HepG2 (cell line): Measurements from ENCODE around the gene MEGF10. TPM values are rescaled to one million over a fixed set of nuclear protein-coding genes. Genes with fewer than 3 reads are reported as not detected.

Experiments used
- ATAC-seq: fragments of 200-7000 bp; cut with Tn5 transposase; 3 replicates; pipeline ENCODE4 v1.9.1; 2020; ENCODE audit warnings: mild to moderate bottlenecking, moderate library complexity
- BruUV-seq: library from RNA; stranded (reverse); fragments of 400-500 nt; replicated peaks from 2 replicates; lab custom pipeline; 2021; lab: Mats Ljungman, UMichigan
- CTCF ChIA-PET: fragments of 300-600 bp; formaldehyde crosslinking; extraction: SDS; loops from one replicate; lab custom pipeline; 2021; ENCODE audit warnings: low total read pairs, inconsistent platforms, low intra/inter-chr PET ratio; lab: Yijun Ruan, JAX
- POLR2A ChIA-PET: fragments of 350-600 bp; sonication (Branson Sonifier 250); formaldehyde crosslinking; loops from one replicate; lab custom pipeline; 2020; ENCODE audit warnings: antibody characterized with exemption, inconsistent platforms; lab: Yijun Ruan, JAX
- DNase-seq: peaks from one replicate; pipeline ENCODE4 v3.0.0-alpha.2; 2015; ENCODE audit warnings: low spot score
- FAIRE-seq: peaks from 3 replicates; lab custom pipeline; 2011; peaks lifted over from hg19 to GRCh38; lab: Jason Lieb, UNC
- H2AFZ ChIP-seq: one replicate; pipeline ENCODE4 v1.6.1; 2011; ENCODE audit warnings: low read length, inconsistent platforms
- H3K27ac ChIP-seq: fragments of 300-600 bp; 3 replicates; pipeline ENCODE4 v1.8.0; 2011; ENCODE audit warnings: mixed run types, mild to moderate bottlenecking, mixed read lengths, low read length, inconsistent platforms; ENCODE audit not compliant: insufficient read depth; ENCODE audit errors: extremely low read length
- H3K27me3 ChIP-seq, 2 experiments: fragments of 200-600 bp in 1 of 2; 2 replicates in 1 of 2; 3 replicates in 1 of 2; pipeline versions ENCODE4 v1.6.0 to v1.8.0; 2011; ENCODE audit warnings: low read length in 2 of 2, mild to moderate bottlenecking in 2 of 2, moderate library complexity in 2 of 2, inconsistent platforms in 1 of 2; ENCODE audit not compliant: insufficient read depth in 2 of 2, control insufficient read depth in 1 of 2
- H3K36me3 ChIP-seq, 2 experiments: fragments of 200-600 bp in 1 of 2; replicated peaks in 1 of 2; 2 replicates in 1 of 2; 3 replicates in 1 of 2; pipeline versions ENCODE4 v1.5.1 to v1.8.0; 2011; ENCODE audit warnings: low read length in 2 of 2, inconsistent platforms in 1 of 2; ENCODE audit not compliant: insufficient read depth in 2 of 2, control insufficient read depth in 1 of 2
- H3K4me1 ChIP-seq: 2 replicates; pipeline ENCODE4 v1.5.1; 2012; ENCODE audit warnings: low read length, inconsistent platforms; ENCODE audit not compliant: insufficient read depth
- H3K4me2 ChIP-seq: 2 replicates; pipeline ENCODE4 v1.6.0; 2011; ENCODE audit warnings: low read depth, low read length, inconsistent platforms
- H3K4me3 ChIP-seq, 3 experiments: fragments of 200-600 bp in 1 of 3; sonication (generic), shearing (Covaris generic) in 1 of 3; replicated peaks in 1 of 3; 2 replicates each; pipeline ENCODE4 v1.5.1; 2011 to 2016; ENCODE audit warnings: low read length in 3 of 3, inconsistent platforms in 2 of 3, low read depth in 2 of 3, mild to moderate bottlenecking in 2 of 3, control low read depth in 1 of 3, mixed read lengths in 1 of 3; ENCODE audit not compliant: insufficient read depth in 1 of 3
- H3K79me2 ChIP-seq: one replicate; pipeline ENCODE4 v1.6.1; 2011; ENCODE audit warnings: low read length, inconsistent platforms; ENCODE audit not compliant: insufficient read depth
- H3K9ac ChIP-seq: 2 replicates; pipeline ENCODE4 v1.6.0; 2011; ENCODE audit warnings: mild to moderate bottlenecking, low read depth, low read length, inconsistent platforms; ENCODE audit not compliant: insufficient read depth
- H3K9me3 ChIP-seq: 2 replicates; pipeline ENCODE4 v1.5.1; 2012; ENCODE audit warnings: mild to moderate bottlenecking, low read length
- H4K20me1 ChIP-seq: 2 replicates; pipeline ENCODE4 v1.6.0; 2011; ENCODE audit warnings: inconsistent platforms, mild to moderate bottlenecking, low read length, moderate library complexity; ENCODE audit not compliant: insufficient read depth
- CEBPB ChIP-seq: IDR thresholded peaks from 2 replicates; pipeline ENCODE4 v1.6.1; 2011; ENCODE audit warnings: low read depth, low read length, improper control_type of control experiment, borderline replicate concordance
- CEBPG ChIP-seq: IDR thresholded peaks from 2 replicates; pipeline ENCODE4 v1.6.1; 2016
- DRAP1 ChIP-seq: IDR thresholded peaks from 2 replicates; pipeline ENCODE4 v1.6.1; 2016; ENCODE audit warnings: missing genetic modification reagents, missing compliant biosample characterization
- EEA1 ChIP-seq: sonication (generic); formaldehyde crosslinking; IDR thresholded peaks from 2 replicates; pipeline ENCODE4 v1.5.1; 2020; ENCODE audit warnings: mild to moderate bottlenecking, missing genetic modification reagents, borderline replicate concordance
- FOXO4 ChIP-seq: sonication (generic); formaldehyde crosslinking; conservative IDR thresholded peaks from 2 replicates; pipeline ENCODE4 v1.8.1; 2023; ENCODE audit warnings: missing genetic modification reagents
- PITX1 ChIP-seq: sonication (generic); formaldehyde crosslinking; IDR thresholded peaks from 2 replicates; pipeline ENCODE4 v1.5.1; 2020; ENCODE audit warnings: mild to moderate bottlenecking, missing genetic modification reagents
- TCF12 ChIP-seq, 2 experiments: fragments of 450-650 bp in 1 of 2; sonication (generic) in 1 of 2; formaldehyde crosslinking in 1 of 2; IDR thresholded peaks; 2 replicates each; pipeline versions ENCODE4 v1.6.1 to v1.8.0; 2017 to 2022; ENCODE audit warnings: antibody characterized with exemption in 1 of 2, mild to moderate bottlenecking in 1 of 2, missing genetic modification reagents in 1 of 2, moderate library complexity in 1 of 2
- ZNF747 ChIP-seq: sonication (generic); formaldehyde crosslinking; IDR thresholded peaks from 2 replicates; pipeline ENCODE4 v1.8.1; 2023; ENCODE audit warnings: missing genetic modification reagents, mild to moderate bottlenecking, borderline replicate concordance
- WGBS: methylation state at CpG from one replicate; pipeline ENCODE4 v1.1.6; 2017; ENCODE audit warnings: low lambda C conversion rate; 5-methylcytosine and 5-hydroxymethylcytosine counted together
- in situ Hi-C: cut with HindIII; loops from 2 replicates; pipeline ENCODE4 v1.10.0; 2017; ENCODE audit warnings: low pct_unique_long_range_greater_than_20kb; ENCODE audit not compliant: extremely low pct_ligation_motif_present
- intact Hi-C: fragments of 100-400 bp; cut with micrococcal nuclease; formaldehyde crosslinking; loops from one replicate; pipeline ENCODE4 v1.10.0; 2022; ENCODE audit not compliant: unreplicated experiment
- polyA plus RNA-seq, 8 experiments: library from polyadenylated mRNA; depleted of rRNA in 3 of 8; stranded (reverse) in 7 of 8; unstranded in 1 of 8; fragments of >200 nt; fragmentation: Illumina TruSeq in 4 of 8; extraction: Trizol in 4 of 8; gene quantifications; 2 replicates each; pipeline versions ENCODE4 v1.2.1 to v1.2.3, GENCODE V29; 2011 to 2016; ENCODE audit warnings: low read depth in 4 of 8, missing spikeins in 1 of 8, mixed read lengths in 1 of 8; ENCODE audit not compliant: insufficient read depth in 1 of 8
- total RNA-seq, 5 experiments: library from RNA; depleted of rRNA; stranded (reverse); fragments of >200 nt; fragmentation: Illumina TruSeq; extraction: Trizol; gene quantifications; 2 replicates each; pipeline ENCODE4 v1.2.3, GENCODE V29; 2016; ENCODE audit warnings: low read depth in 1 of 5
- TF ChIP-seq, protein P1 (sequence below): sonication (generic); formaldehyde crosslinking; IDR thresholded peaks from 2 replicates; pipeline ENCODE4 v1.5.0; 2020; ENCODE audit warnings: mild to moderate bottlenecking, missing genetic modification reagents
- TF ChIP-seq, protein P2 (sequence below): sonication (generic); formaldehyde crosslinking; conservative IDR thresholded peaks from 2 replicates; pipeline ENCODE4 v1.8.0; 2022; ENCODE audit warnings: mild to moderate bottlenecking, moderate library complexity, missing genetic modification reagents
- TF ChIP-seq, protein P3 (sequence below): IDR thresholded peaks from 2 replicates; pipeline ENCODE4 v1.6.1; 2016; ENCODE audit warnings: mild to moderate bottlenecking
- TF ChIP-seq, protein P4 (sequence below): sonication (generic); formaldehyde crosslinking; IDR thresholded peaks from 2 replicates; pipeline ENCODE4 v1.4.0; 2020; ENCODE audit warnings: missing genetic modification reagents; ENCODE audit errors: not compliant biosample characterization
- TF ChIP-seq, protein P5 (sequence below): sonication (generic); formaldehyde crosslinking; IDR thresholded peaks from 2 replicates; pipeline ENCODE4 v1.4.0; 2020; ENCODE audit warnings: missing genetic modification reagents

MEGF10 gene
- total and polyA plus RNA-seq, 2 of the 13 experiments (the other 11 are each of a cell fraction or from before 2014, with no cell fraction given) = not detected

- WGBS = 0% methylated on average over 2 of the region's 2 CpGs
- no TSS peak for BruUV-seq
- Histone ChIP-seq H3K4me3 (no peak overlapping the region), H4K20me1 (no peaks in the 10 kb centered on the region), H3K4me2 (no peak overlapping the region), H3K4me1 (no peaks in the 10 kb centered on the region), H2AFZ (no peak overlapping the region), H3K36me3 (no peaks in the 10 kb centered on the region), H3K9ac (no peak overlapping the region), H3K27me3 (no peaks in the 10 kb centered on the region; a peak in 1 of 5 replicates), H3K9me3 (no peaks in the 10 kb centered on the region), H3K27ac (no peak overlapping the region), H3K79me2 (no peaks in the 10 kb centered on the region)
- no peak for FAIRE-seq
- no peak for TF ChIP-seq DRAP1 (CRISPR knock-in tag)
- TF ChIP-seq EEA1 = no peak
- TF ChIP-seq CEBPB = no peak
- TF ChIP-seq, protein P1, sequence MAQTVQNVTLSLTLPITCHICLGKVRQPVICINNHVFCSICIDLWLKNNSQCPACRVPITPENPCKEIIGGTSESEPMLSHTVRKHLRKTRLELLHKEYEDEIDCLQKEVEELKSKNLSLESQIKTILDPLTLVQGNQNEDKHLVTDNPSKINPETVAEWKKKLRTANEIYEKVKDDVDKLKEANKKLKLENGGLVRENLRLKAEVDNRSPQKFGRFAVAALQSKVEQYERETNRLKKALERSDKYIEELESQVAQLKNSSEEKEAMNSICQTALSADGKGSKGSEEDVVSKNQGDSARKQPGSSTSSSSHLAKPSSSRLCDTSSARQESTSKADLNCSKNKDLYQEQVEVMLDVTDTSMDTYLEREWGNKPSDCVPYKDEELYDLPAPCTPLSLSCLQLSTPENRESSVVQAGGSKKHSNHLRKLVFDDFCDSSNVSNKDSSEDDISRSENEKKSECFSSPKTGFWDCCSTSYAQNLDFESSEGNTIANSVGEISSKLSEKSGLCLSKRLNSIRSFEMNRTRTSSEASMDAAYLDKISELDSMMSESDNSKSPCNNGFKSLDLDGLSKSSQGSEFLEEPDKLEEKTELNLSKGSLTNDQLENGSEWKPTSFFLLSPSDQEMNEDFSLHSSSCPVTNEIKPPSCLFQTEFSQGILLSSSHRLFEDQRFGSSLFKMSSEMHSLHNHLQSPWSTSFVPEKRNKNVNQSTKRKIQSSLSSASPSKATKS = no peak
- TF ChIP-seq, protein P2, sequence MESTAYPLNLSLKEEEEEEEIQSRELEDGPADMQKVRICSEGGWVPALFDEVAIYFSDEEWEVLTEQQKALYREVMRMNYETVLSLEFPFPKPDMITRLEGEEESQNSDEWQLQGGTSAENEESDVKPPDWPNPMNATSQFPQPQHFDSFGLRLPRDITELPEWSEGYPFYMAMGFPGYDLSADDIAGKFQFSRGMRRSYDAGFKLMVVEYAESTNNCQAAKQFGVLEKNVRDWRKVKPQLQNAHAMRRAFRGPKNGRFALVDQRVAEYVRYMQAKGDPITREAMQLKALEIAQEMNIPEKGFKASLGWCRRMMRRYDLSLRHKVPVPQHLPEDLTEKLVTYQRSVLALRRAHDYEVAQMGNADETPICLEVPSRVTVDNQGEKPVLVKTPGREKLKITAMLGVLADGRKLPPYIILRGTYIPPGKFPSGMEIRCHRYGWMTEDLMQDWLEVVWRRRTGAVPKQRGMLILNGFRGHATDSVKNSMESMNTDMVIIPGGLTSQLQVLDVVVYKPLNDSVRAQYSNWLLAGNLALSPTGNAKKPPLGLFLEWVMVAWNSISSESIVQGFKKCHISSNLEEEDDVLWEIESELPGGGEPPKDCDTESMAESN (CRISPR knock-in tag) = no peak
- no peak for TF ChIP-seq PITX1 (CRISPR knock-in tag)
- TF ChIP-seq CEBPG = no peak
- no peak for TF ChIP-seq TCF12 (IDR thresholded peaks at IDR 0.05)
- TF ChIP-seq TCF12 (CRISPR knock-in tag; IDR thresholded peaks at IDR 0.05) = no peak
- TF ChIP-seq, protein P3, sequence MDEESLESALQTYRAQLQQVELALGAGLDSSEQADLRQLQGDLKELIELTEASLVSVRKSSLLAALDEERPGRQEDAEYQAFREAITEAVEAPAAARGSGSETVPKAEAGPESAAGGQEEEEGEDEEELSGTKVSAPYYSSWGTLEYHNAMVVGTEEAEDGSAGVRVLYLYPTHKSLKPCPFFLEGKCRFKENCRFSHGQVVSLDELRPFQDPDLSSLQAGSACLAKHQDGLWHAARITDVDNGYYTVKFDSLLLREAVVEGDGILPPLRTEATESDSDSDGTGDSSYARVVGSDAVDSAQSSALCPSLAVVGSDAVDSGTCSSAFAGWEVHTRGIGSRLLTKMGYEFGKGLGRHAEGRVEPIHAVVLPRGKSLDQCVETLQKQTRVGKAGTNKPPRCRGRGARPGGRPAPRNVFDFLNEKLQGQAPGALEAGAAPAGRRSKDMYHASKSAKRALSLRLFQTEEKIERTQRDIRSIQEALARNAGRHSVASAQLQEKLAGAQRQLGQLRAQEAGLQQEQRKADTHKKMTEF (CRISPR knock-in tag) = no peak
- TF ChIP-seq, protein P4, sequence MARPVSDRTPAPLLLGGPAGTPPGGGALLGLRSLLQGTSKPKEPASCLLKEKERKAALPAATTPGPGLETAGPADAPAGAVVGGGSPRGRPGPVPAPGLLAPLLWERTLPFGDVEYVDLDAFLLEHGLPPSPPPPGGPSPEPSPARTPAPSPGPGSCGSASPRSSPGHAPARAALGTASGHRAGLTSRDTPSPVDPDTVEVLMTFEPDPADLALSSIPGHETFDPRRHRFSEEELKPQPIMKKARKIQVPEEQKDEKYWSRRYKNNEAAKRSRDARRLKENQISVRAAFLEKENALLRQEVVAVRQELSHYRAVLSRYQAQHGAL = no peak
- no peak for TF ChIP-seq ZNF747 (CRISPR knock-in tag)
- TF ChIP-seq FOXO4 (CRISPR knock-in tag) = no peak
- TF ChIP-seq, protein P5, sequence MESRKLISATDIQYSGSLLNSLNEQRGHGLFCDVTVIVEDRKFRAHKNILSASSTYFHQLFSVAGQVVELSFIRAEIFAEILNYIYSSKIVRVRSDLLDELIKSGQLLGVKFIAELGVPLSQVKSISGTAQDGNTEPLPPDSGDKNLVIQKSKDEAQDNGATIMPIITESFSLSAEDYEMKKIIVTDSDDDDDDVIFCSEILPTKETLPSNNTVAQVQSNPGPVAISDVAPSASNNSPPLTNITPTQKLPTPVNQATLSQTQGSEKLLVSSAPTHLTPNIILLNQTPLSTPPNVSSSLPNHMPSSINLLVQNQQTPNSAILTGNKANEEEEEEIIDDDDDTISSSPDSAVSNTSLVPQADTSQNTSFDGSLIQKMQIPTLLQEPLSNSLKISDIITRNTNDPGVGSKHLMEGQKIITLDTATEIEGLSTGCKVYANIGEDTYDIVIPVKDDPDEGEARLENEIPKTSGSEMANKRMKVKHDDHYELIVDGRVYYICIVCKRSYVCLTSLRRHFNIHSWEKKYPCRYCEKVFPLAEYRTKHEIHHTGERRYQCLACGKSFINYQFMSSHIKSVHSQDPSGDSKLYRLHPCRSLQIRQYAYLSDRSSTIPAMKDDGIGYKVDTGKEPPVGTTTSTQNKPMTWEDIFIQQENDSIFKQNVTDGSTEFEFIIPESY = no peak
- POLR2A ChIA-PET = no interaction called here
- no peak for ATAC-seq
- in situ Hi-C loops (no loop called here), intact Hi-C loops (no loop called here)
- CTCF ChIA-PET = no interaction called here
- no peak for DNase-seq
These were observed 30.9 kb downstream of the MEGF10 start for GRCh38 chr5:127321465-127321864.
